ENCODE measurements around the gene CALU. TPM values are rescaled to one million over a fixed set of nuclear protein-coding genes. Genes with fewer than 3 reads are reported as not detected.
A peak's percentile ranks its signal among the peaks of the same experiment; 100 is the strongest.

The CALU gene
- total RNA-seq, 3 donors from 2014 or later: 46.0 to 47.7 (median 46.4) TPM

DNA sequence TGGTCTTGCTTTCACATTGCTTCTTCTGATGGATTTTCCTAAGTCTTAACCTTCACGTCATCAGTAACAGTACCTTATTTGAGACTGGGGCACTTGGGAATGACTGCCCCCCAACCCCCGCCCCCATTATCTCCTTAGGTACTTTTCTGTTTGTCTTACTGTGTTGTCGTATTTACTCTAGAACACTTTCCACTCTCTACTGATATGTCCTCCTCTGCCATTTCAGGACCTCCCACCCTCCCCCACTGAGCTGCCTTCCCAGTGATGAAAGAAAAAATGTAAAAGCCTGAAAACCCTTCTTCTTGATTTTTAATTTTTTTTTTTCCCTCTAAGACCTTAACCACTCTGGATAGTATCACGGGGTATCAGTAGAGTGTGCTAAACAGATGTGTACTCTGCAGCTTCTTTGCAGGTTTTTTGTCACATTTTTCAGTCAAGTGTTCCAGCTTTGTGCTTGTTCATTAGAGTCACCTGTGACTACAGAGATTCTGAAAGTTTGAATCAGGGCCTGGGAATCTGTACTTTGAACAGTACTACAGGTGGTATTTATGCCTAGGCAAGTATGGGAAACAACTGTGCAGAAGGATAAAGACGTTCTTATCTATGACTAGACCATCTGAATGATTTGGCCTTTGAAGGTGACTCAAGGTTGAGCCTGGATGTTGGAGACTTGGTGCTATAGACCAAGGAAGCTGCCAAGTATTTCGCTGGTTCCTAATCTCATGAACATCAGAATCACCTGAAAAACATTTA is 8.3 kb downstream of the CALU start:
- DNase-seq (no peak), ATAC-seq (no peak)
- no peaks in the 10 kb centered on the region for H3K27me3 Mint-ChIP-seq (ENCODE audit: low read depth)
- peaks cover 22% of the 10 kb centered on the region for H3K4me1 Mint-ChIP-seq (ENCODE audit: low read depth)
- H3K9me3 Mint-ChIP-seq: no peaks in the 10 kb centered on the region
- H3K36me3 Mint-ChIP-seq (ENCODE audit: insufficient read depth): peaks cover 19% of the 10 kb centered on the region
- H3K4me3 Mint-ChIP-seq: no peak overlapping the region

DNA sequence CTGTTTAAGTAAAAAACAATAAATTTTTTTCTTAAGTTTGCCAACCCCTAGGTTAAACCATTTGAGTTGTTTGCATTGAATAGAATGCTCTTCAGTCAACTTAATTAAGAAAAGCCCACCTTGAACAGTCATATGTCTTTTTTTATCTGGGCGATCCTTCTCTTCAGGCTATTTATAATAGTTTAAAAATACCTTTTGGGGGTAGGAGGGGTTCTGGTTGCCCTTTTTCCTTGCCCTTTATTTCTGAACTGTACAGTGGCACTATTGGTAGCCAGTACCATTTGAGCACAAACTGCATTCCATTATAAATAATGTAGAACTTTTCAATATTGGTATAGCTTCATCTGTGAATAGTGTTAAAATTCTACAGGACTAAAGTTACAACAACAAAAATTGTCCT is 13.1 kb downstream of the CALU start:
- ATAC-seq (no peak), DNase-seq (no peak)
- Mint-ChIP-seq H3K27me3 (ENCODE audit: low read depth) (no peaks in the 10 kb centered on the region), H3K4me1 (ENCODE audit: low read depth) (peaks cover 4% of the 10 kb centered on the region), H3K36me3 (ENCODE audit: insufficient read depth) (peaks cover 37% of the 10 kb centered on the region), H3K9me3 (no peaks in the 10 kb centered on the region), H3K4me3 (no peak overlapping the region)

DNA sequence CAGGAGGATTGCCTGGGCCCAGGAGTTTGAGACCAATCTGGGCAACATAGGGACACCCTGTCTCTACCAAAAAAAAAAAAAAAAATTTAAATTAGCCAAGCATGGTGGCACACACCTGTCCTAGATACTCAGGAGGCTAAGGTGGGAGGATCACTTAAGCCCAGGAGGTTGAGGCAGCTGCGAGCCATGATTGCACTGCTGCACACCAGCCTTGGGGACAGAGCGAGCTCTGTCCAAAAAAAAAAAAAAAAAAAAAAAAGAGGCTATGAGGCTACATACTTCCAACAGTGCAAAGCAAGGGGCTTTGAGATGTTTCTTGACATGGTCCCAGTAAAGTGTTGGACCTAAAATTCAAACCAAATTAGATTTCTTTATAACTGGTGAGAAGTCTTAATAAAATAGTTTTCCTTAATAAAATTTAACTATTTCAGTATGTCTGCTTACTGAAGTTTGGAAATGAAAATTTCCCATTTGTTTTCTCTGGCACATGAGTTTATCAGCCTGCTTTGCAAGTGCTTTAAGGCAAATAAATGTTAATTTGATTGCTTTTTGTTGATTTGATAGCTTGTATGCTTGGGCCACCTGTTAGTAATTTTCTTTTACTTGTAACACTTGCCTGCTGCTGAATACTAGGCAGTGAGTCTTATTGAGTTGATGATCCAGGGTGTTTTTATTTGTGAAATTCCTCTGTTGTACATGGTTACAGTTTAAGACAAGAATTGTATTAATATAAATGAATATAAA is 16.1 kb downstream of the CALU start:
- no peak overlapping the region for H3K4me3 Mint-ChIP-seq
- H3K9me3 Mint-ChIP-seq: no peaks in the 10 kb centered on the region
- no peaks in the 10 kb centered on the region for H3K27me3 Mint-ChIP-seq (ENCODE audit: low read depth)
- H3K4me1 Mint-ChIP-seq (ENCODE audit: low read depth): no peaks in the 10 kb centered on the region
- no peak for DNase-seq
- no peak for ATAC-seq
- peaks cover 29% of the 10 kb centered on the region for H3K36me3 Mint-ChIP-seq (ENCODE audit: insufficient read depth)

DNA sequence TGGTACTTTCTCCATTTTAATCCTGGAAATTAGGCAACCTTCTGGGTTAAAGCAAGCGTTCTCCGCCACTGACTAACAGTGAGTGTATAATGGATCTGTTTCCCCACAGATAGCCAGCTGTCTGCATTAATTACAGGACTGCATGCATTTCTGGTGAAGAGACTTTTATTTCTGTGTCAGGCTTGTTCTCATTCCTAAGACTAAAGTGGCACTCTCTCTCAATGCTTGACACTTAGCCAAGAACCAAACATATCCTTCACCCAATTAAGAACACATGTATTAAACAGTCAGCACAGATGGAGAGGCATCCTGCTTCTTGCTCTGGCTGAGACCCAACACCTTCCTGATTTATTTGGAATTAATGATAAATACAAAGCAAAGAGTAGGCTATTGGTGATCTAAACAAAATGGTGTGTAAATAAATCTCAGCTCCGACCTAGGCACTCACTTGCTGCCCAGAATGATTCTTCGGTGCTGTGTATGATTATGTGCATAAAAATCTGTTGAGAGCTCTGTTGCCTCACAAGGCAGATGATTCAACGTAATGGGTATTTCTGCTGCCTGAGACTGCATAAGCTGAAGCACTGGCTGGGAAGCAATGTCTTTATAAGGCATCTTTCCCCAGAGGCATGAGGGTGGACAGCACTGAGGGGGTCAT is 16.8 kb downstream of the CALU start:
- no peaks in the 10 kb centered on the region for H3K4me1 Mint-ChIP-seq (ENCODE audit: low read depth)
- no peak overlapping the region for H3K4me3 Mint-ChIP-seq
- H3K36me3 Mint-ChIP-seq (ENCODE audit: insufficient read depth): peaks cover 29% of the 10 kb centered on the region
- ATAC-seq (no peak), DNase-seq (no peak)
- no peaks in the 10 kb centered on the region for H3K27me3 Mint-ChIP-seq (ENCODE audit: low read depth)
- no peaks in the 10 kb centered on the region for H3K9me3 Mint-ChIP-seq

DNA sequence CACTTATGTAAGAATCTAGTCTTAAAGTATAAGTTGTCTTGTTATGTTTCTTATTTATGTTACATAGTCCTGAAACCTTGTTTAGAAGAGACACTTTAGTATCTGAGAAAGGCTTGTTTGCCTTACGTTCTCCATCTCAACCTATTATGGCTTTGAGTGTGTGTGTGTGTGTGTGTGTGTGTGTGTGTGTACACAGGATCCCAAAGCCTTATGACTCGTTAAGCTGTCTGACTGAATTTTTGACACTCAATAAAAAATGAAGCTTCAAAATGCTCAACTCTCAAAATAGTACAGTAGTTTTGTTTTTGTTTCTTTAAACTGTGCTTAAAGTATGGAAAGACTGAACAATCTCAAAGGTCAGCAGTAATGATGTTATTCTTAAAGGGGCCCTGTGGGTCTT is 18.0 kb downstream of the CALU start:
- no peaks in the 10 kb centered on the region for H3K9me3 Mint-ChIP-seq
- H3K4me3 Mint-ChIP-seq: no peak overlapping the region
- peaks cover 35% of the 10 kb centered on the region for H3K36me3 Mint-ChIP-seq (ENCODE audit: insufficient read depth)
- DNase-seq: no peak
- H3K4me1 Mint-ChIP-seq (ENCODE audit: low read depth): no peaks in the 10 kb centered on the region
- no peak for ATAC-seq
- no peaks in the 10 kb centered on the region for H3K27me3 Mint-ChIP-seq (ENCODE audit: low read depth)

DNA sequence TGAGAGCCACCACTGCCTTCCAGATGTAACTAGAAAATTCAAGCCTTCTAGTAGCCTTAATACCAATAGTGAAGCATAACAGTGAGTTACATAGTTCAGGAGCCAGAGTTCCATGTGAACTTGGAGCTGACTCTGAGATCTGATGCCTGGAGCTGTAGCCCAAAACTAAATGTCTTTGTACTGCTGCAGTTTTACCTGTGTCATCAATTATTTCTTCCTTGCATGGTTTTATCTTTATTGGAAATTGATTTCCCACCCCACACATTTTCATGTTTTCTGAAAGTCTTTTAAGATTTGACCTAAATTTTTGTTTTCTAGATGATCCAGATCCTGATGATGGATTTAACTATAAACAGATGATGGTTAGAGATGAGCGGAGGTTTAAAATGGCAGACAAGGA is 19.4 kb downstream of the CALU start:
- peaks cover 34% of the 10 kb centered on the region for H3K36me3 Mint-ChIP-seq (ENCODE audit: insufficient read depth)
- H3K4me3 Mint-ChIP-seq: no peak overlapping the region
- H3K9me3 Mint-ChIP-seq: no peaks in the 10 kb centered on the region
- DNase-seq (no peak), ATAC-seq (no peak)
- no peaks in the 10 kb centered on the region for H3K4me1 Mint-ChIP-seq (ENCODE audit: low read depth)
- H3K27me3 Mint-ChIP-seq (ENCODE audit: low read depth): no peaks in the 10 kb centered on the region

DNA sequence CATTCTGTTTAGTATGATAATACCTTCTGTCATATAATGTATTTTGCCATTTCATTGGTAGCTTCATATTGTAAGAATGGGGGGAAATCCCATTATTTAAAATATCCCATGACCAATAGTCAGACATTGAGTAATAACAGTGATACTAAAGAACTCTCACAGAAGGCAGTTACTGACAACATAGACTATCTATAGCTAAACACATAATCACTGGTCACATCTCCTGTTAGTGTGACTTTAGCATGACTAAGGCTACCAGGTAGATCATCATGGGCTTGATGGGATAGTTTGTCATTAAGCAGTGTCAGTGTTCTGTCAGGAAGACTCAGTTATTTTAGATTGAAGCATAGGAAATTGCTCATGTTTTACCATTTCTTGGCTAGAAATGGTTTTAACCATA is 20.1 kb downstream of the CALU start:
- H3K4me3 Mint-ChIP-seq: no peak overlapping the region

DNA sequence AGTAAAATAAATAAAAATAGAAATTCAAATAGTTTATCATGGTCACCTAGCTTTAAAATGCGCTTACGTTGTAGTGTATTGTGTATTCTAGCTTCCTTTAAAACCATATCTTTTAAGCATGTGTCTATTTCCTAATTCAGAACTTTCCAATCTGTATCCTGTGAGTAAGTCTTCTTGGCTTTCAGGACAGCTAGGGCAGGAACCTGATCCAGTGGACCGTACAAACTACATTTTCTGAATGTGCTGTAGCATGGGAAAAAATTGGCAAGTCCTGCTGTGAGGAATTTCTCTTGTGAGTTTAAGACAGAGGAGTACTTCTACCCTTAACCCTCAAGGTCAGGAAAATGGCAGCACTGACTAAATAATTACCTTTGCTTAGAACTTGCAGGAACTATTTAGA is 24.4 kb downstream of the CALU start:
- DNase-seq: no peak
- no peak overlapping the region for H3K4me3 Mint-ChIP-seq
- no peaks in the 10 kb centered on the region for H3K27me3 Mint-ChIP-seq (ENCODE audit: low read depth)
- H3K36me3 Mint-ChIP-seq (ENCODE audit: insufficient read depth): peaks cover 22% of the 10 kb centered on the region
- H3K9me3 Mint-ChIP-seq: no peaks in the 10 kb centered on the region
- no peaks in the 10 kb centered on the region for H3K4me1 Mint-ChIP-seq (ENCODE audit: low read depth)
- ATAC-seq: no peak

More for the DNA sequence above, 20.1 kb downstream of the CALU start:
- Mint-ChIP-seq H3K36me3 (ENCODE audit: insufficient read depth) (peaks cover 28% of the 10 kb centered on the region), H3K27me3 (ENCODE audit: low read depth) (no peaks in the 10 kb centered on the region), H3K9me3 (no peaks in the 10 kb centered on the region), H3K4me1 (ENCODE audit: low read depth) (no peaks in the 10 kb centered on the region)
- no peak for DNase-seq
- ATAC-seq: peak in 1 of 2 donors; percentile 38

DNA sequence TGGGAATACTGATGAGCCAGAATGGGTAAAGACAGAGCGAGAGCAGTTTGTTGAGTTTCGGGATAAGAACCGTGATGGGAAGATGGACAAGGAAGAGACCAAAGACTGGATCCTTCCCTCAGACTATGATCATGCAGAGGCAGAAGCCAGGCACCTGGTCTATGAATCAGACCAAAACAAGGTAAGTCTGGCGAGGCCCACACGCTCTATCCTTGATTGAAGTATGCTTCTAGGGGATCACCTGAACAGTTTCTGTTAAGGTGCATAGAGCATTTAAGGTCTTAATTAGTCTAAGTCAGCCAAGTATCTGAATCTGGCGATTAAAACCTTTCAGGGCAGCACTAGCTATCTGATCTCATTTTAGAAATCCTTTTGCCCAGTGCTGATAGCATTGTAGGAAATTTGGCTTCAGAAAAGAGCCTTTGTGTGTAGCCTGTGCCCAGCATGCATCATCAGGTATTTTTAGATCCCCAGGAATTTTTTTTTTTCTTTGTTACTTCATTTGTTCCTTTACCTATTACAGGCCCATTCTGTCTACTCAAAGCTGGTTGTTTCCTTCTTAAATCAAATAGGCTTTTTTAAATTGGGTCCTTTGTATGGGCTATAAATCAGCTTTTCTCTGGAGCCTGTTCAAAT is 28.4 kb downstream of the CALU start:
- no peak overlapping the region for H3K4me3 Mint-ChIP-seq
- no peaks in the 10 kb centered on the region for H3K4me1 Mint-ChIP-seq (ENCODE audit: low read depth)
- peaks cover 40% of the 10 kb centered on the region for H3K36me3 Mint-ChIP-seq (ENCODE audit: insufficient read depth)
- no peak for ATAC-seq
- H3K27me3 Mint-ChIP-seq (ENCODE audit: low read depth): no peaks in the 10 kb centered on the region
- no peaks in the 10 kb centered on the region for H3K9me3 Mint-ChIP-seq
- no peak for DNase-seq

DNA sequence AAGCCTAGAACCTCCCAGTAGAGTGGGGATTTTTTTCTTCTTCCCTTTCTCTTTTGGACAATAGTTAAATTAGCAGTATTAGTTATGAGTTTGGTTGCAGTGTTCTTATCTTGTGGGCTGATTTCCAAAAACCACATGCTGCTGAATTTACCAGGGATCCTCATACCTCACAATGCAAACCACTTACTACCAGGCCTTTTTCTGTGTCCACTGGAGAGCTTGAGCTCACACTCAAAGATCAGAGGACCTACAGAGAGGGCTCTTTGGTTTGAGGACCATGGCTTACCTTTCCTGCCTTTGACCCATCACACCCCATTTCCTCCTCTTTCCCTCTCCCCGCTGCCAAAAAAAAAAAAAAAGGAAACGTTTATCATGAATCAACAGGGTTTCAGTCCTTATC is 31.1 kb downstream of the CALU start:
- Mint-ChIP-seq H3K27me3 (ENCODE audit: low read depth) (no peaks in the 10 kb centered on the region), H3K4me1 (ENCODE audit: low read depth) (no peaks in the 10 kb centered on the region), H3K36me3 (ENCODE audit: insufficient read depth) (peaks cover 48% of the 10 kb centered on the region), H3K4me3 (no peak overlapping the region), H3K9me3 (no peaks in the 10 kb centered on the region)
- ATAC-seq (no peak), DNase-seq (no peak)

DNA sequence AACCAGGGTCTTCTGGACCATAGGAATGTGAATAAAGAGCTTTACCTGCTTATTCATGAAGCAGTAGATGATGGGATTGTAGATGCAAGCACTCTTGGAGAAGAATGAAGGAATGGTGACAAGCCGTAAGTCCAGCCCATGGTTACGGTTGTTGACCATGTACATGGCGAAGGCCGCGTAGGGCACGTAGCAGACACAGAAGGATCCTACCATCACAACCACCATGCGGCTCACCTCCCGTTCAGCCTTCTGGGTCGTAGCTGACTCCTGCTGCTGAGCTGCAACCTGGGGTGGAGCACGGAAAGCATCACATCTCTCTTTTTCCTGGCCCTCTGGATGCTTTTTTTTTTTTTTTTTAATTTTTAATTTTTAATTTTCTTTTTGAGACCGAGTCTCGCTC is 34.4 kb downstream of the CALU start:
- DNase-seq (no peak), ATAC-seq (no peak)
- no peaks in the 10 kb centered on the region for H3K27me3 Mint-ChIP-seq (ENCODE audit: low read depth)
- H3K4me3 Mint-ChIP-seq: no peak overlapping the region
- H3K9me3 Mint-ChIP-seq: peaks cover 19% of the 10 kb centered on the region
- H3K36me3 Mint-ChIP-seq (ENCODE audit: insufficient read depth): peaks cover 39% of the 10 kb centered on the region
- peaks cover 10% of the 10 kb centered on the region for H3K4me1 Mint-ChIP-seq (ENCODE audit: low read depth)

DNA sequence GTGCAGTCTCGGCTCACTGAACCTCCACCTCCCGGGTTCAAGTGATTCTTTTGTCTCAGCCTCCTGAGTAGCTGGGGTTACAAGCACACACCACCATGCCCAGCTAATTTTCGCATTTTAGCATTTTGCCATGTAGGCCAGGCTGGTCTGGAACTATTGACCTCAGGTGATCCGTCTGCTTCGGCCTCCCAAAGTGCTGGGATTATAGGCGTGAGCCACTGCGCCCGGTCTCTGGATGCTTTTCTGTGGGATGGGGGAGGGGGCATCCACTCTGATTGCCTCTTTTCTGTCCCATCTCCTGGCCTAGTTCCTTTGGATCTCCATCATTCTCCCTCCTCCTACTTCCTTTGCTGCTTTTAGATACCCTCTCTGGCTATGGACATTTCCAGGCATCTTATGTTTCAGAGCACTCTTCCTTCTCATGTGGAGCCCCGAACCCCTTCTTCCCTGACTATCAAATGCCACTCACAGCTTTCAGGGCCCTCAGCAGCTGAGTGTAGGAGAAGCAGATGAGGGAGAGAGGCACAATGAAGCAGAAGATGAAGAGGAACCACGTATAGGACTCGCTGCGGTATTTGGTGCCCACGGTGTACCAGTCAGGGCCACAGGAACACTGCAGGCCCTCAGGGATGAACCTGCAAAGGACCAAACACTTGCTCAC is 35.0 kb downstream of the CALU start:
- Mint-ChIP-seq H3K4me1 (ENCODE audit: low read depth) (peaks cover 10% of the 10 kb centered on the region), H3K27me3 (ENCODE audit: low read depth) (no peaks in the 10 kb centered on the region), H3K9me3 (peaks cover 19% of the 10 kb centered on the region), H3K36me3 (ENCODE audit: insufficient read depth) (peaks cover 37% of the 10 kb centered on the region), H3K4me3 (no peak overlapping the region)
- no peak for DNase-seq
- ATAC-seq: no peak

DNA sequence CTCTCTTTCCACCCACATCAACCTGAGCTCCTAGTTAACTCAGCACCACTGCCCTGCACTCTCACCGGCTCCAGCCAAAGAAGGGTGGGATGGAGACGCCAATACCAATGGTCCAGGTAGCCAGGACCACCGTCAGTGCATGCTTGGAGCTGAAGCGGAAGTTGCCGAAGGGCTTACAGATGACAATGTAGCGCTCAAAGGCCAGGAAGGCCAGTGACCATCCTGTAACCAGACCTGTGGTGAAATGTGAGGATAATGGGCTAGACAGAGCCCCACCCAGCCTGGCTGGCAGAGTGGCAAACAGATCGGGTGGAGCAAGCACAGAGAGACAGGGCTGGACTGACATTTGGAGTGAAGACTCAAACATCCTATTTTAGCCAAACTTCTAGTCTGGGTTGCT is 35.8 kb downstream of the CALU start:
- Mint-ChIP-seq H3K9me3 (peaks cover 19% of the 10 kb centered on the region), H3K27me3 (ENCODE audit: low read depth) (no peaks in the 10 kb centered on the region), H3K4me1 (ENCODE audit: low read depth) (peaks cover 10% of the 10 kb centered on the region), H3K36me3 (ENCODE audit: insufficient read depth) (peaks cover 29% of the 10 kb centered on the region), H3K4me3 (no peak overlapping the region)
- ATAC-seq (no peak), DNase-seq (no peak)

All from activated T-cell treated with anti-CD3 and anti-CD28 coated beads, Interleukin-2, amount 50 U/mL, for 4 hours (primary cell).